B cell (primary cell): ENCODE results near the gene REEP2. TPM values are rescaled to one million over a fixed set of nuclear protein-coding genes. Genes with fewer than 3 reads are reported as not detected.
A peak's percentile ranks its signal among the peaks of the same experiment; 100 is the strongest.

ENCODE experiments used
- ATAC-seq: fragments of 200-7000 bp; cut with Tn5 transposase; one replicate; pipeline ENCODE4 v1.10.0; 2021; ENCODE audit warnings: low read depth, mild to moderate bottlenecking, moderate number of reproducible peaks, moderate library complexity
- CTCF ChIA-PET: fragments of 350-600 bp; sonication (Branson Sonifier 250); formaldehyde crosslinking; loops from one replicate; lab custom pipeline; 2021; ENCODE audit warnings: antibody characterized with exemption, inconsistent platforms; lab: Charles Lee
- POLR2A ChIA-PET: fragments of 350-600 bp; sonication (Branson Sonifier 250); formaldehyde crosslinking; loops from one replicate; lab custom pipeline; 2021; ENCODE audit warnings: antibody characterized with exemption; lab: Charles Lee
- DNase-seq: peaks from one replicate; pipeline ENCODE4 v3.0.0; 2013
- H2AFZ ChIP-seq: 2 replicates; pipeline ENCODE4 v1.6.1; 2012; ENCODE audit warnings: mild to moderate bottlenecking, low read depth, low read length; ENCODE audit not compliant: insufficient read depth, poor library complexity, severe bottlenecking
- H3K27ac ChIP-seq, 2 donors: 1 replicate in 1 of 2; 2 replicates in 1 of 2; pipeline ENCODE4 v1.5.1; 2012 to 2013; ENCODE audit warnings: low read length in 2 of 2, mild to moderate bottlenecking in 2 of 2, moderate library complexity in 1 of 2
- H3K27me3 ChIP-seq, 4 experiments: fragments of 200-600 bp in 1 of 4; sonication (generic) in 1 of 4; replicated peaks in 1 of 4; 1 replicate in 2 of 4; 2 replicates in 2 of 4; pipeline versions ENCODE4 v1.6.1 to v1.7.0; 2013 to 2016; ENCODE audit warnings: low read length in 3 of 4, mild to moderate bottlenecking in 2 of 4, mixed read lengths in 1 of 4, moderate library complexity in 1 of 4; ENCODE audit not compliant: insufficient read depth in 4 of 4, control insufficient read depth in 3 of 4; ENCODE audit errors: control extremely low read depth in 1 of 4
- H3K36me3 ChIP-seq, 2 experiments: replicated peaks in 1 of 2; 1 replicate in 1 of 2; 2 replicates in 1 of 2; pipeline versions ENCODE4 v1.6.1 to v1.7.1; 2013; ENCODE audit warnings: low read length in 1 of 2; ENCODE audit not compliant: insufficient read depth in 2 of 2, control insufficient read depth in 1 of 2; ENCODE audit errors: control extremely low read depth in 1 of 2, extremely low read depth in 1 of 2
- H3K4me1 ChIP-seq, 2 donors: fragments of 200-600 bp in 1 of 2; sonication (generic) in 1 of 2; 1 replicate in 1 of 2; 2 replicates in 1 of 2; pipeline versions ENCODE4 v1.5.1 to v1.6.1; 2013 to 2017; ENCODE audit warnings: low read length in 2 of 2; ENCODE audit not compliant: control insufficient read depth in 2 of 2, insufficient read depth in 2 of 2
- H3K4me2 ChIP-seq: replicated peaks from 2 replicates; pipeline ENCODE3; 2012; ENCODE audit warnings: mild to moderate bottlenecking, low read depth, low read length; ENCODE audit not compliant: poor library complexity, severe bottlenecking
- H3K4me3 ChIP-seq, 5 experiments: fragments of 200-600 bp in 1 of 5; sonication (generic) in 1 of 5; 1 replicate in 3 of 5; 2 replicates in 2 of 5; pipeline versions ENCODE4 v1.5.1 to v1.7.0; 2011 to 2016; ENCODE audit warnings: low read length in 4 of 5, mild to moderate bottlenecking in 4 of 5, low read depth in 2 of 5, control low read depth in 1 of 5, moderate library complexity in 1 of 5; ENCODE audit not compliant: insufficient read depth in 1 of 5; ENCODE audit errors: control extremely low read depth in 1 of 5, extremely low read depth in 1 of 5
- H3K79me2 ChIP-seq: fragments of 200-600 bp; sonication (generic); one replicate; pipeline ENCODE4 v1.6.0; 2016; ENCODE audit warnings: low read length; ENCODE audit not compliant: control insufficient read depth, insufficient read depth
- H3K9ac ChIP-seq: fragments of 200-600 bp; sonication (generic); 2 replicates; pipeline ENCODE4 v1.6.1; 2017; ENCODE audit warnings: mild to moderate bottlenecking, low read length, moderate library complexity
- H3K9me3 ChIP-seq, 3 donors: one replicate each; pipeline versions ENCODE4 v1.6.1 to v1.7.1; 2013; ENCODE audit warnings: low read length in 2 of 3; ENCODE audit not compliant: control insufficient read depth in 2 of 3, insufficient read depth in 1 of 3; ENCODE audit errors: control extremely low read depth in 1 of 3
- H4K20me1 ChIP-seq: 2 replicates; pipeline ENCODE4 v1.6.0; 2012; ENCODE audit warnings: mild to moderate bottlenecking, low read length; ENCODE audit not compliant: insufficient read depth, control insufficient read depth, poor library complexity, severe bottlenecking
- H3K27ac Mint-ChIP-seq: one replicate; pipeline ENCODE4 v1.8.0; 2021; ENCODE audit warnings: mixed read lengths
- H3K27me3 Mint-ChIP-seq: one replicate; pipeline ENCODE4 v1.8.0; 2021; ENCODE audit warnings: mixed read lengths
- H3K4me1 Mint-ChIP-seq: one replicate; pipeline ENCODE4 v1.8.0; 2021; ENCODE audit warnings: mixed read lengths
- H3K4me3 Mint-ChIP-seq: one replicate; pipeline ENCODE4 v1.8.0; 2021; ENCODE audit warnings: mixed read lengths
- H3K9me3 Mint-ChIP-seq: one replicate; pipeline ENCODE4 v1.8.0; 2022; ENCODE audit warnings: mixed read lengths; ENCODE audit not compliant: insufficient read depth
- CTCF ChIP-seq: fragments of 200-600 bp; IDR thresholded peaks from one replicate; pipeline ENCODE4 v1.8.0; 2022; ENCODE audit warnings: antibody characterized with exemption, mild to moderate bottlenecking
- EZH2 ChIP-seq: IDR thresholded peaks from 2 replicates; pipeline ENCODE4 v1.6.1; 2012; ENCODE audit warnings: borderline replicate concordance, low read depth, mild to moderate bottlenecking, moderate library complexity, low read length; ENCODE audit not compliant: insufficient read depth, poor library complexity, severe bottlenecking
- WGBS: methylation state at CpG from one replicate; pipeline ENCODE4 v1.1.5; 2013; ENCODE audit warnings: missing lambda C conversion rate; ENCODE audit not compliant: insufficient coverage; 5-methylcytosine and 5-hydroxymethylcytosine counted together
- intact Hi-C: fragments of 100-400 bp; cut with micrococcal nuclease; formaldehyde crosslinking; loops from one replicate; pipeline ENCODE4 v1.10.0; 2022
- polyA plus RNA-seq: library from polyadenylated mRNA; depleted of rRNA; stranded (reverse); fragments of >200 nt; gene quantifications from 2 replicates; pipeline ENCODE4 v1.2.3, GENCODE V29; 2012
- total RNA-seq, 2 donors: library from RNA; stranded (reverse); fragments of 120-200 nt in 1 of 2; gene quantifications; 1 replicate in 1 of 2; 2 replicates in 1 of 2; pipeline versions ENCODE4 v1.2.3 to v1.2.4, GENCODE V29; 2013 to 2022

The REEP2 gene
- total and polyA plus RNA-seq, 2 donors (not counting 1 experiment from before 2014, with no cell fraction given): 0.20 TPM; not detected in 1

- Mint-ChIP-seq H3K4me3 (peak overlapping the region; percentile 30), H3K27me3 (no peaks in the 10 kb centered on the region), H3K27ac (peak overlapping the region; percentile 50), H3K4me1 (peaks cover 43% of the 10 kb centered on the region), H3K9me3 (no peaks in the 10 kb centered on the region)
- Histone ChIP-seq H3K27me3 (no peaks in the 10 kb centered on the region), H2AFZ (no peak overlapping the region), H3K27ac (no peak overlapping the region), H3K4me2 (no peak overlapping the region), H3K9me3 (peaks cover 0 to 4% (median 0%) of the 10 kb centered on the region in 3 donors), H3K79me2 (peaks cover 3% of the 10 kb centered on the region), H4K20me1 (peaks cover 11% of the 10 kb centered on the region), H3K4me1 (peaks cover 28 to 49% of the 10 kb centered on the region in 2 donors), H3K4me3 (no peak overlapping the region), H3K9ac (no peak overlapping the region), H3K36me3 (no peaks in the 10 kb centered on the region)
- DNase-seq (peak; percentile 12), ATAC-seq (no peak)
- POLR2A ChIA-PET: no interaction called here
- intact Hi-C loops: loop anchor here (10.0 kb wide), 1 partner anchor 943 kb away; the partner anchor contains the start of gene SPATA24
- CTCF ChIA-PET: interaction anchor here (0.7 to 9.3 kb wide), 4 partner anchors 9 to 86 kb away, joined by 3 to 65 read pairs (median 26); no protein-coding TSS in a partner anchor
- TF ChIP-seq EZH2: no peak
- no peak for TF ChIP-seq CTCF
- 82% methylated on average over 9 of the region's 11 CpGs for WGBS
These were observed 22.7 kb downstream of the REEP2 start for GRCh38 chr5:138461343-138462125.
